Epithelial cell of proximal tubule (primary cell): ENCODE data around the gene WDR1. TPM values are rescaled to one million over a fixed set of nuclear protein-coding genes. Genes with fewer than 3 reads are reported as not detected.

Experiments
- DNase-seq: peaks from one replicate; pipeline ENCODE4 v3.0.0-alpha.2; 2011; ENCODE audit warnings: low read depth
- H3K4me3 ChIP-seq: 2 replicates; pipeline ENCODE4 v1.5.1; 2011; ENCODE audit warnings: low read depth, mild to moderate bottlenecking, low read length
- total RNA-seq: library from RNA; depleted of rRNA; stranded (reverse); fragments of >200 nt; gene quantifications from 2 replicates; pipeline ENCODE4 v1.2.3, GENCODE V29; 2015
- TF ChIP-seq, protein P1 (sequence below): conservative IDR thresholded peaks from 2 replicates; pipeline ENCODE4 v1.5.1; 2012; ENCODE audit warnings: low read depth, mild to moderate bottlenecking, low read length

WDR1 gene
- total RNA-seq, 1 donor from 2014 or later, result 242 TPM

DNA sequence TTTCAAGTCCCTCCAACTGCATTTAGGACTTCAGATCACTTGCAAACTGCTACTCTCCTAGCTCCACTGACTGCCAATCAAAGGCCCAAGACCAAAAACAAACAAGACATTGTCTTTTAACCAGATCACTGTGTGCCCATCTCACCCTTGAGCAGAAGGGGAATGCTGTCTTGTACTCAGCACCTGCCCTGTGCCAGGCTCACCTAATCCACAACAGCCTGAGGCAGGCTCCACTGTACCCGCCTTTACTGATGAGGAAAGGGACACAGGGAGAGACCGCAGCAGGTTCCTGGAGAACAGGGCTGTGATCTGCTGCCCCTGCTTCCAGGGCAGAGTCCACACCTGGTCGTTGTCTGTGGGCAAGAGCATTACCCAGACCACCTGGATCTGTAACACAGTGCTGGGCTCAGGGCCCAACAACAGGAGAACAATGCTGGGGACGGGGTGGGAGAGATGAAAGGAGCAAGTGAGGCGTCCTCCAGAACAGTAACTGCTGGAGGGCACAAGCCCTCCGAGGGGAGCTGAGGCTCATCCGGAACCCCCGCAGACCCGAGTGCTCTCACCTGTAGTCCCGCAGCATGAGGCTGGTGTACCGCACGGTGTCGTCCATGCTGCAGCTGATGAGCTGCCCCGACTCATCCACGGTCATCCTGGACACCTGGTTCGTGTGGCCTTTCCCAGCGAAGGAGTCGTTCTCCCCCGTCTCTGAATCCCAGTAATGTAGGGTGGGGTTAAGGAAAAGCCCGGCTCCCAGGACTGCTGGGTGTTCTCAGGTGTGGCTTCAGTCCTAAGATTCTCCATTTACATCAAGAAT lies 33.9 kb downstream of the WDR1 start:
- no peak for DNase-seq
- H3K4me3 ChIP-seq, result no peak overlapping the region
- TF ChIP-seq, protein P1, sequence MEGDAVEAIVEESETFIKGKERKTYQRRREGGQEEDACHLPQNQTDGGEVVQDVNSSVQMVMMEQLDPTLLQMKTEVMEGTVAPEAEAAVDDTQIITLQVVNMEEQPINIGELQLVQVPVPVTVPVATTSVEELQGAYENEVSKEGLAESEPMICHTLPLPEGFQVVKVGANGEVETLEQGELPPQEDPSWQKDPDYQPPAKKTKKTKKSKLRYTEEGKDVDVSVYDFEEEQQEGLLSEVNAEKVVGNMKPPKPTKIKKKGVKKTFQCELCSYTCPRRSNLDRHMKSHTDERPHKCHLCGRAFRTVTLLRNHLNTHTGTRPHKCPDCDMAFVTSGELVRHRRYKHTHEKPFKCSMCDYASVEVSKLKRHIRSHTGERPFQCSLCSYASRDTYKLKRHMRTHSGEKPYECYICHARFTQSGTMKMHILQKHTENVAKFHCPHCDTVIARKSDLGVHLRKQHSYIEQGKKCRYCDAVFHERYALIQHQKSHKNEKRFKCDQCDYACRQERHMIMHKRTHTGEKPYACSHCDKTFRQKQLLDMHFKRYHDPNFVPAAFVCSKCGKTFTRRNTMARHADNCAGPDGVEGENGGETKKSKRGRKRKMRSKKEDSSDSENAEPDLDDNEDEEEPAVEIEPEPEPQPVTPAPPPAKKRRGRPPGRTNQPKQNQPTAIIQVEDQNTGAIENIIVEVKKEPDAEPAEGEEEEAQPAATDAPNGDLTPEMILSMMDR, result no peak

DNA sequence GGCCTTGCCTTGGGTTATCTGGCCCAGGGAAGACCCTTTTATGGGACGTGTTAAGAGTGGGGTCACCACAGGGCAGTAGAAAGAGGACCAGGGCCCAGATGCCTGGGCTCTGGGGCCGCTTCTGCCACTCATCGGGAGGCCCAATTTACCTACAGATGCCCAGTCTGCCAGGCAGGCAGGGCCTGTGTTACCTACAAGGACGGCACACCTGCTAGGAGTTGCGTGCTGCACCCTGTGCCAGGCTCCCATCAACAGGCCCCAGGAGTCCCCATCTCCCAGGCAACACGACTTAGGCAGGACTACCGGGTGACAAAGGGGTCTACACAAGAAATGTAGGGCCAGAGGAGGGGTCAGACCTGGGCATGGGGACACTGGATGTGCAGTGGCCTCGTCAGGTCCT lies 34.6 kb downstream of the WDR1 start:
- no peak for DNase-seq
- TF ChIP-seq, protein P1, result no peak
- H3K4me3 ChIP-seq, result no peak overlapping the region

DNA sequence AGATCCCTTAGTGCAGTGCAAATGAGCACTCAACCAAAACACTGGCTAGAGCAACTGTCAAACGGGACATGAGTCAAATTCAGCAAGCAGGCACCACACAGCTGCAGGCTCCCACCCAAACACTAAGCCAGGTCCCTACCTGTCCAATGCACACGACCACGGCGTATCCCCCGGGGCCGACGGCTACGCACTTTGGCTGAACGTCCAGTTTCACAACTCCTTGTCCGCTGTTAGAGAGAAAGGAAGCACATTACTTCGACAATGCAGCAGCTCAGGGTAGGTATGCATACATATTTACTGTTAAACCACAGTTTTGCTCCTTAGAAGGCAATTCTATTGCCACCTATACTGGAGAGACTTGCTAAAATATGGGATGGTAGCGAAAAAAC lies 35.4 kb downstream of the WDR1 start:
- no peak for DNase-seq
- TF ChIP-seq, protein P1, result no peak
- H3K4me3 ChIP-seq, result no peak overlapping the region

DNA sequence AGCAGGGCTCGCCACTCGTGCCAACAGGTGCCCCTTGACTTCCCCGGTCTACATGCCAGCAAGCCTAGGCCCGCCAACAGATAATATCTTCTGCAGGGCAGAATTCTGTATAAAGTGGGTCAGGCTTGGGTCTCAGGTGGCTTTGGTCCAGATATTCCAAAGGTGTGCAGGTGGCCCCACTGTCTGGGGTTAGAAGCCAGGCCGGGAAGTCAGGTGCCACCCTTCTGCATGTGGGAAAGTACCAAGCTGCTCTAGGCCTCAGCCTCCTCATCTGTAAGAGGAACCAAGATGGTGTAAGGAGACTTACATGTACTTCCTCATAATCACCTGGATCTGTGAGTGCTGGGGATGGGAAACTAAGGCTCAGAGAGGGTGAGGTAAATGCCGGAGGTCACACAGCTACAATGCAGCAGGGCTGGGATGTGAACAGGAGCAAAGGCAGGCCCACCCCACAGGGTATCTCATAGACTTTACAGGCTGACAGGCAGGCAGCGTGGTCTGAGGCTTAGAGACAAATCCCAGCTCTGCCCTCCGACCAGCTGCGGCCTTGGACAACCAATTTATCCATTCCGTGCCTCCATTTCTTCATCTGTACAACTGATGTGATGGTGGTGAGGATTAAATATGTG lies 35.9 kb downstream of the WDR1 start:
- no peak for DNase-seq
- TF ChIP-seq, protein P1, result no peak
- H3K4me3 ChIP-seq, result no peak overlapping the region

DNA sequence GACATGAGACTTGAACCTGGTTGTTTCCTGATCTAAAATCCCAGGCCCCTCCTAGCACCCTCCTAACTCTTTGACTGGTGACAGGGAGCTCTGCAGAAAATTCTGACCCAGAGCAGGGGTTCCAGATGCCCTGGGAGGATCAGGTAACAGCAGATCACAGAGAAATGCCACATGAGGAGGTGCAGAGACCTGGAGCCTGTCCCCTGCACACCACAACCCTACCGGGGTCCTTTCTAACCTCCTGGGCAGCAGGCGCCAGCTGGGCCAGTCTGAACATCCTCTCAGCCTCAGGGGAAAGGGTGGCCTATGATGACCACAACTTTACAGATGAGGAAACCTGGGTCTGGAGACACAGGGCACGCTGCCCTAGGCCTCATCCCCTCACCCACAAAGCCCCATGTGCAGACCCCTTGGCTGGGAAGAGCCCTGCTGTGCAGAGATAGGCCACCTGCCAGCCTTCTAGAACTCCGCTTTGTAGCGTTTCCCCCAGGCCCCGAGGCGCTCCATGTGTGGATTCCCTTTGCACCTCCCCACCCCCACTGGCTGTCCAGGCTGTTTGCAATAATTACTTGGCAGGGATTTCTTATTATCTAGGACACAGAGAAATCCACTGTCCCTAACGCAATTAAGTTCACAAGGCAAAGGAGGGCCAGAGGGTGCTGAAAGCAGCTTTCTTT lies 36.5 kb downstream of the WDR1 start:
- no peak for DNase-seq
- TF ChIP-seq, protein P1, result no peak
- no peak overlapping the region for H3K4me3 ChIP-seq

DNA sequence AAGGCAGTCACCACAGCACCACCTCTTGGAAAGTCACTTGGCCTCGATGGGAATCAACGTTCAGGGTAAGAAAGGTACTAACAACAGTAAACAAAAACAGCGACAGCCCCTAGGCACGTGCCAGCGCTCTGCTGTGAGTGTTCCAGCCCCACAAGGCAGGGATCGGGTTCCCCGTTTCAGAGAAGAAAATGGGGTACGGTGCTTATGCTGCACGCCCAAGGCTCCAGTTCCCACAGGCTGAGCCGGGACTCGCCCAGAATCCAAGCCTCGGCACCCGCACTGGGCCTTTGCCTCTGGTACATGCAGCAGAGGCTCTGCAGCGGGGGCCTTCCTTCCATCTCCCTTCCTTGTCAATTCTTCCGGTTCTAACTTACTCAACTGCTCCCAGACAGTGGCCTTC lies 37.3 kb downstream of the WDR1 start:
- DNase-seq, result no peak
- H3K4me3 ChIP-seq, result no peak overlapping the region
- TF ChIP-seq, protein P1, result no peak
